GM13977 (cell line): ENCODE data around the gene GUSB.

Source experiments
- DNase-seq: peaks from one replicate; pipeline ENCODE4 v3.0.0; 2012; ENCODE audit warnings: low spot score
- in situ Hi-C: fragments of 300-500 bp; cut with MboI; formaldehyde crosslinking; loops from one replicate; pipeline ENCODE4 v1.12.0; 2022; ENCODE audit warnings: low sequenced_read_pairs, low pct_unique_long_range_greater_than_20kb, mixed read lengths, inconsistent platforms; ENCODE audit not compliant: unreplicated experiment
- TF ChIP-seq, protein P1 (sequence below): IDR thresholded peaks from 2 replicates; pipeline ENCODE4 v1.5.1; 2012; ENCODE audit warnings: mild to moderate bottlenecking, control low read depth; ENCODE audit not compliant: insufficient read depth; ENCODE audit errors: extremely low read depth, missing control alignments

The GUSB gene

DNA sequence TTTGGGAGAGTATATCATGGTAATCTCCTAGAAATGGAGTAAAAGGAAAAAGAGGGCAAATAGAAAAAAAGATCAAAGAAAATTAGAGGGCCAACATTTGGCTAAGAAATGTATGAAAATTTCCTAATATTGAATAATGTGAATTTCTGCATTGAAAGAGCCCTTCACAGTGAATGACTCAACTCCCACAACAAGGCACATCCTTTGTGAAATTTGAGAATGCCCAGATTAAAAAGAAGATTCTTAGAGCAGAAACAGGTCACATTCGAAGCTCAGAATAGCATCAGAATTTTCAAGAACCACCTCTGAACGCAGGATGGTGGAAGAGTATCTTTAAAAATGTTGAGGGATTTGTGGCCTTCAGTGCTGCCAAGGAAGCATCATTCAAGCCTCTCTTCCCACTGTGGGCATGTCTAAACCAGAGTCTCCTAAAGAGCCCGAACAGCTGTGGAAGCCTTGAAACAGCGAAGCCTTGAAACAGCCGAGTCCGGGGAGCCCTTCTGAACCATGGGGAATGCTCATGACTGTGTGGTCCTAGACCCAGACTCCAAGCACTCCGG is 43.6 kb downstream of the GUSB start:
- TF ChIP-seq, protein P1, sequence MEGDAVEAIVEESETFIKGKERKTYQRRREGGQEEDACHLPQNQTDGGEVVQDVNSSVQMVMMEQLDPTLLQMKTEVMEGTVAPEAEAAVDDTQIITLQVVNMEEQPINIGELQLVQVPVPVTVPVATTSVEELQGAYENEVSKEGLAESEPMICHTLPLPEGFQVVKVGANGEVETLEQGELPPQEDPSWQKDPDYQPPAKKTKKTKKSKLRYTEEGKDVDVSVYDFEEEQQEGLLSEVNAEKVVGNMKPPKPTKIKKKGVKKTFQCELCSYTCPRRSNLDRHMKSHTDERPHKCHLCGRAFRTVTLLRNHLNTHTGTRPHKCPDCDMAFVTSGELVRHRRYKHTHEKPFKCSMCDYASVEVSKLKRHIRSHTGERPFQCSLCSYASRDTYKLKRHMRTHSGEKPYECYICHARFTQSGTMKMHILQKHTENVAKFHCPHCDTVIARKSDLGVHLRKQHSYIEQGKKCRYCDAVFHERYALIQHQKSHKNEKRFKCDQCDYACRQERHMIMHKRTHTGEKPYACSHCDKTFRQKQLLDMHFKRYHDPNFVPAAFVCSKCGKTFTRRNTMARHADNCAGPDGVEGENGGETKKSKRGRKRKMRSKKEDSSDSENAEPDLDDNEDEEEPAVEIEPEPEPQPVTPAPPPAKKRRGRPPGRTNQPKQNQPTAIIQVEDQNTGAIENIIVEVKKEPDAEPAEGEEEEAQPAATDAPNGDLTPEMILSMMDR = no peak
- no peak for DNase-seq
- in situ Hi-C loops = no loop called here

DNA sequence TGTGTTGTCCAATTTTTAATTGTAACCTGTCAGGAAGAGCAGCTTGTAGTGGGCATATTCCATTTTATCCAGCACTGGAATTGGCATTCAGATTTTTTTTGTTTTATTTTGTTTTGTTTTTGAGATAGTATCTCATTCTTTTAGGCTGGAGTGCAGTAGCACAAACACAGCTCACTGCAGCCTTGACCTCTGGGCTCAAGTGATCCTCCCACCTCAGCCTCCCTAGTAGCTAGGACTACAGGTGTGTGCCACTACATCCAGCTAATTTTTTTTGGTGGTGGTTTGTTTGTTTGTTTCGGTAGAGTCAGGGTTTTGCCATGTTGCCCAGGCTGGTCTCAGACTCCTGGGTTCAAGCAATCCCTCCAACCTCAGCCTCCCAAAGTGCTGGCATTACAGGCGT is 44.7 kb downstream of the GUSB start:
- TF ChIP-seq, protein P1 = no peak
- in situ Hi-C loops = no loop called here
- no peak for DNase-seq

DNA sequence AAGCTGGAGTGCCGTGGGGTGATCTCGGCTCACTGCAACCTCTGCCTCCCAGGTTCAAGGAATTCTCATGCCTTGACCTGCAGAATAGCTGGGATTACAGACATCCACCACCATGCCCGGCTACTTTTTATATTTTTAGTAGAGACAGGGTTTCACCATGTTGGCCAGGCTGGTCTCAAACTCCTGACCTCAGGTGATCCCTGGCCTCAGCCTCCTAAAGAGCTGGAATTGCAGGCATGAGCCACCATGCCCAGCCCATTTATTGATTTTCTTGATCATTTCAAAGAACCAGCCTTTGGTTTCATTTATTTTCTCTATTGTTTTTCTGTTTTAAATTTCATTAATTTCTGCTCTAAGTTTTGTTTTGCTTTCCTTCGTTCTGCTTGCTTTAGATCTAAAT is 50.3 kb downstream of the GUSB start:
- in situ Hi-C loops = no loop called here
- TF ChIP-seq, protein P1 = no peak
- DNase-seq = no peak

DNA sequence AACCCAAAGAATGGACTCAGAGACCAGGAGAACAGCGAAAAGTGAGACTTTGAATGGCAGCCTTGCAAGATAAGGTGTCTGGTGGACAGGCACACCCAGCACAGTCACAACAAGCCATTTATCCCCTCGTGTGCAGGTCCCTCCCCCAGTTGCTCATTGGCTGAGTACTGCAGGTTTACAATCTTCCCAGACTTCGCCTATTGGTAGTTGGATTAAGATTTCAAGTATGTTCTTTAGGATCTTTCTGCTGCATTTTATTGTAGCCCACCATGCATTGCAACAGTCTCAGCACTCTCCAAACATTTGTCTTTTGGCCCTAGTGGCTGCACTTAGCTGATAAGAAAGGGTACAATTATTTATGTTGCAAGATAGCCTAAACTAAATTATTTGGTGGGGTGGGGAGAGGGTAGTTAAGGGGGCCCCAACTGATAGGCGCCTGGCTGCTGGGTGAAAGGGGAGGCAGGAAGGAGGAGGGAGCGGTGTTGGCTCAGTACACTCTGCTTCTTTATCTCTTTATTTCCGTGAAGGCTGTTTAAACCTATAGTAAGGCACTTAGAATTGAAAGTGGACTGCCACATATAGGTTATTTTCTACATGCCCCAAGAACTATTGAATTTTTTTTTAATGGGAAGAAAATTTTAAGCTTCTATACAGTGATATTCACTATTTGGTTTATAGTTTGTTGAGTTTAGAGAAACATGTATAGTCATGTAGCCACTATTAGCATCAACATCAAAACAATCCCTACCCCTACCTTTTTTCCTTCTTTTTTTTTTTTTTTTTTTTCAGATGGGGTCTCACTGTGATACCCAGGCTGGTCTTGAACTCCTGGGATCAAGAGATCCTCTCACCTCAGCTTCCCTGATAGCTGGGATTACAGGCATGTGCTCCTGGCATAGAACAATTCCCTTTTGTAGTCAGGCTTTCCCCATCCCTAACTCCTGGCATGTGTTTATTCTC is 54.2 kb downstream of the GUSB start:
- TF ChIP-seq, protein P1 = no peak
- no peak for DNase-seq
- in situ Hi-C loops = no loop called here

DNA sequence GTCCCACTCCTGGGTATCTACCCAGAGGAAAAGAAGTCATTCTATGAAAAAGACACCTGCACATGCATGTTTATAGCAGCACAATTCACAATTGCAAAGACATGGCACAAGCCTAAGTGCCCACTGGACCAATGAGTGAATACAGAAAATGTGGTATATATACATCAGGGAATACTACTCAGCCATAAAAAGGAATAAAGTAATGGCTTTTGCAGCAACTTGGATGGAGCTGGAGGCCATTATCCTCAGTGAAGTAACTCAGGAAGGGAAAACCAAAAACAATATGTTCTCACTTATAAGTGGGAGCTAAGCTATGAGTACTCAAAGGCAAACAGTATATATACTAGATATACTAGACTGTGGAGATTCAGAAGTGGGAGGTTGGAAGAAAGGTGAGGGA is 55.4 kb downstream of the GUSB start:
- TF ChIP-seq, protein P1 = no peak
- in situ Hi-C loops = no loop called here
- DNase-seq = no peak

DNA sequence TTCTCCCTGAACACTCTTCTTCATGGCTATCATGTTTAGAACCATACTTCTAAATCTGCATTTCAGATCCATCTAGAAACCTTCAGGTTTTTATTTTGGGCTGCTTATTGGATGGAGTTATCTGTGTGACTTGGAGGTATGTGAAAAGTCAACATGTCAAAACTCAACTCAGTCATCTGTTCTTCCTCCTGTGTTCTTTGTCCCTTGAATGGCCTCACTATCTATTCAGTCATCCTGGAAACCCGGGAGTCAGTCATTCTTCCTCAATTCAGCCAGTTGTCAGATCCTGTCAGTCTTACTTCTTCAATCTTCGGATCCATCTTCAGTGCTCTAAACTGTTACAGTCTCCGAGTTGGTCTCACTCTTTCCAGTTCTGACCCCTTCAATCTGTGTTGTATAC is 57.0 kb downstream of the GUSB start:
- TF ChIP-seq, protein P1 = no peak
- no peak for DNase-seq
- in situ Hi-C loops = no loop called here
